HG03280 (cell line): ENCODE results near the gene PLCB1.
A peak's percentile ranks its signal among the peaks of the same experiment; 100 is the strongest.
"Not testable (repeated sequence)": the region's sequence is repeated elsewhere in the genome, so short reads cannot be mapped to it uniquely, and the experiment has no call there.

ENCODE experiments used
- ATAC-seq: cut with Tn5 transposase; IDR thresholded peaks from one replicate; pipeline ENCODE4 v1.9.1; 2021; ENCODE audit warnings: mild to moderate bottlenecking, moderate library complexity; ENCODE audit not compliant: unreplicated experiment

PLCB1 gene

GRCh38 chr20:8131598-8132483 lies at the start of gene PLCB1:
TSS of gene PLCB1 (plus strand) at chr20:8132266. CDS start at chr20:8132652, 386 bp downstream.
- ATAC-seq: peak; percentile 85

- no peak for ATAC-seq
Observed at GRCh38 chr20:8082989-8083388, 49.1 kb upstream of the PLCB1 start.

DNA sequence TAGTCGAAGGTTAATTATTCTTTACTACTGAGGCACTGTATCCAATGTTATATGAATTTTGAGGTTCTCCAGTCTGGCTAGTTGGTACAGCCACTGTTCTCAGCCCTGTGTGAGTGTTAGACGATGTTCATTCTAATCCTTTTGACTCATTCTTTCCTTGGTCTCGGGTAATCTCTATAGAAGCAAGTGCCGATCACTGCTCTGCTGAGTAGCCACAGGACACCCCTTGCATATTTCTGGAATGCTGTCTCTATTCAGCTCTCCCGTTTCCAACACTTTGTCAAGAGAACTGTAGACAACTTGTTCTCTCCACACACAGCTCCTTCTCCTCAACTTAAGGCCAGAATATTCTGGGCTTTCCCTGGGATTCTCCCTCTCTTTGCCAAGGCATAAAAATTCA lies 42.4 kb upstream of the PLCB1 start:
- no peak for ATAC-seq

DNA sequence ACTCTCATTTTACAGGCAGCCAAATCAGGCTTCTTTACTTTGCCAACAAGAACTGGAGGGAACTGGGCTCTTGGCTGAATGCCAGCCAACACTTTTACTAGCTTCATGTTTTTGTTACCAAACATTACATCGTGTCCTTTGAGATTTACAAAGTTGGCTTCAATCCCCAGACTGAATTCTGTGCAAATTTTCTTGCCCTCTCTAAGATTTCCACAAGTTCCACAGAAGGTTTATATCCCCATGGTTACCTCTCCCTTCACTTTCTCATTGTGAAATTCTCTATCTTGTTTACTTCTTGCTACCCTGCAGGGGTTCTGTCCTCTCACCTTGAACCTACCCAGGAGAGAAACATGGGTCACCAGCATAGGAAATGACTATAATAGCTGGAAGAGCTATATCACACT lies 37.6 kb upstream of the PLCB1 start:
- ATAC-seq: no peak

DNA sequence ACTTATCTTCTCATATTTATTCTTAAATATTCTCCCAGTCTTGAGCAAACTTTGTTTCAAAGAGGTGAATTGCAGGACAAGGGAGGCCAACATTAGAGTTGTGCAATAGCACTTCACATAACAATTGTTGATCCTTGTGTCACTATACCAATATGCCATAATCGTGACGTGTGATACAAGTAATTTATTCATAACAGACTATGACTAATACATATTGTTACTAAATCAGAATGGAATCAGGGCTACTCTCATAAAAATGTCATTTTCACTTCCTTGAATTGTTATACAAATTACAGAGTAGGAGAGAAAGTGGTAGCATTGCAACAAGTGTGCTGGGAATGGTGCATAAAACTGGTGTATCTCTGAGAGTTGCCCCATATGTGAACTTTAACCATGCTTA lies 37.2 kb upstream of the PLCB1 start:
- no peak for ATAC-seq

GRCh38 chr20:8095648-8096572 lies 36.2 kb upstream of the PLCB1 start:
- no peak for ATAC-seq

- ATAC-seq: no peak
Observed at GRCh38 chr20:8097307-8097706, 34.8 kb upstream of the PLCB1 start.

DNA sequence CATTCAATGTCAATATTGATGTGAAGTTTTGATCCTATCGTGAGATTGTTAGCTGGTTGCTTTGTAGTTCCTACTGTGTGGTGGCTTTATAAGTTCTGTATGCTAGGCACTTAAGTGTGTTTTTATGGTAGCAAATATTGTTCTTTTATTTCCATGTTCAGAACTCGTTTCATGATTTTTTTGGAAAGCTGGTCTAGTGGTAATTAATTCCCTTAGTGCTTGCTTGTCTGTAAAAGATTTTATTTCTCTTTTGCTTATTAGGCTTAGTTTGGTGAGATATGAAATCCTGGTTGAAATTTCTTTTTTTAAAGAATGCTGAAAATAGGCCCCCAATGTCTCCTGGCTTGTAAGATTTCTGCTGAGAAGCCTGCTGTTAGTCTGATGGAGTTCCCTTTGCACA lies 27.8 kb upstream of the PLCB1 start:
- no peak for ATAC-seq

DNA sequence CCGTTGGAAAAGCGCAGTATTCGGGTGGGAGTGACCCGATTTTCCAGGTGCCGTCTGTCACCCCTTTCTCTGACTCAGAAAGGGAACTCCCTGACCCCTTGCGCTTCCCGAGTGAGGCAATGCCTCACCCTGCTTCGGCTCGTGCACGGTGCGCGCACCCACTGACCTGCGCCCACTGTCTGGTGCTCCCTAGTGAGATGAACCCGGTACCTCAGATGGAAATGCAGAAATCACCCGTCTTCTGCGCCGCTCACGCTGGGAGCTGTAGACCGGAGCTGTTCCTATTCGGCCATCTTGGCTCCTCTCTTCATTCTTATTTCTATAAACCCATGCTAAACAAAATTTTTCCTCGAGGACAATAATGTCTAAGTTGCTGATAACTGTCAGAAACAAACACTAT lies 17.5 kb upstream of the PLCB1 start:
- not testable (repeated sequence) for ATAC-seq

DNA sequence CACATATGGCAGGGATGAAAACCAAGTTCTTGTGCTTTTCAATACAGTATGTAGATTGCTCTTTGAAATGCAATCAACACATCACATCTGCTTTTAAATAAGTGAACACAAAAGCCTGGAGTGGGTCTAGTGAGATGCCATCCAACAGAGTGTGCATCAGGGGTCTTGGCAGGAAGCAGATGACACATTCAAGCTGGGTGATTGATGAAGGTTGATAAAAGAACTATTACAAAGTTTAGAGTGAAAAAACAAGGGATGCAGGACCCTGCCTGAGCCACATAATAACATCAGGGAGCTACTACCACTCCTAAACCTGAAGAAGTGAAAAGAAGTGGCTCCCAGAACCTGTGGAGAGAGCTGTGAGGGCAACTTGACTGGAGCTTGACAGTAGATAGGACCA lies 16.6 kb upstream of the PLCB1 start:
- ATAC-seq: no peak

DNA sequence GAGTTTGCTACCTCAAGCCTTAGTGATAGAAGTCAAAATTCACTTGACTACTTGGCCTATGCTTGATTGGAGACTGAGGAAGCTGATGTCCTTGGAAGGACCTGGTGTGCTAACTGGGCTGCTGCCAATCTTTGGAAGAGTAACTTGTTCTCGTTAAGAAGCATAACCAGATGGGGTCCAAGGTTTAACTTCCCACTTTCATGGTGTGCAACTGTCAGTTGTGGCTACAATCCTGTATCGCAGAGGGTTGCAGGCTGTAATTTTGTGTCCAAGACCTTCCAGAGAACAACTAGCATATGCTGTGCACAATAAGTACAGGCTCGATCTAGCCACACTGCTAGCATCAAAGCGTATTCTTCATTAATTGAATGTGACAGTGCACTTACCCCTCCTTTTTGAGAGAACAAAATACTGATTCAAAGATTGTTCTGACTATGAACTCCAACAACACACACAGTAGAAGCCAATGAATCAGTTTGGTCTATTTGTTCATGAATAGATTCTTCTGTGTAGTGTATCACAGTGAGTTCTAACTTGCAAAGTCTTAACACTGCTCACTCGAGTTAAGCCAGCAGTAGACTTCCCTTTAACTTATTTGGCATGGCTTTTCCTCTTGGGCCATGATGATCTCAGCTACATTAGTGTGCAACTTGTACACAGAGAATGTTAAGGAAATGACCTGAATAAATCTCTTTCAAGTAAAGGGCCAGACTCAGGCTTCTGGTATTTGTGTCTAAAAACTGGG lies 15.8 kb upstream of the PLCB1 start:
- ATAC-seq: no peak

DNA sequence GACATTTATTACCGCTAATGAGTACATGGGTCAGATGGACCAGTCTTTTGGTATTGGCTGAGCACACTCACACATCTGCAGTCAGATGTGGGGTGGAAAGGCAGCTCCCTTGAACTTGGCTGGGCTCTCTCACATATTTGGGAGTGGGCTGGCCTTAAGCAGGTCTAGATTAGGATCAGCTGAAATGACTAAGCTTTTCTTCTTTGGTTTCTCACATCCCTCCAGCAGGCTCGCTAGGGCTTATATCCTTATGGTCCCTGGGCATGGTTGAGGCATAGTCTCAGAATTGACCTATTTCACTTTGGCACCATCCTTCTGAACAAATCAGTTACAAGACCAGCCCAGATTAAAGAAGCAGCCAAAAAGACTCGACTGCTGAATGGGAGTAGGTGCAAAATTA lies 14.4 kb upstream of the PLCB1 start:
- no peak for ATAC-seq

- no peak for ATAC-seq
Observed at GRCh38 chr20:8118039-8118438, 14.0 kb upstream of the PLCB1 start.

DNA sequence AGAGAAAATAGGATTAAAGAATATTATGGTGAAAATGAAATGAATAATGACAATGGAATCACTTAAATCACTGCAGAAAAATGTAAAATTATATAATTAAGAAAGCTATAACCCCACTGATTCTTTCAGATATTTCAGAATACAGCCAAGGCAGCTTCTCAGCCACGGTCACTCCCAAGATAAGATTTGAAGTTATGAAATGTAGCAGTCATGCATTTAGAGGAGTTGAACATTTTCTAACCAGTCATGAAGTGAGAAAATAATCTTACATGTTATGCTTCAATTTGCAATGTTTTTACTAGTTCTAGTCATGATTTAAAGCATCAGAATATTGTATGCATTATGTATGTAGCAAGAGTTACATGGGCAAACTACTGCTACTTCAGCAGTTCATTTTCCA lies 13.3 kb upstream of the PLCB1 start:
- ATAC-seq: no peak

DNA sequence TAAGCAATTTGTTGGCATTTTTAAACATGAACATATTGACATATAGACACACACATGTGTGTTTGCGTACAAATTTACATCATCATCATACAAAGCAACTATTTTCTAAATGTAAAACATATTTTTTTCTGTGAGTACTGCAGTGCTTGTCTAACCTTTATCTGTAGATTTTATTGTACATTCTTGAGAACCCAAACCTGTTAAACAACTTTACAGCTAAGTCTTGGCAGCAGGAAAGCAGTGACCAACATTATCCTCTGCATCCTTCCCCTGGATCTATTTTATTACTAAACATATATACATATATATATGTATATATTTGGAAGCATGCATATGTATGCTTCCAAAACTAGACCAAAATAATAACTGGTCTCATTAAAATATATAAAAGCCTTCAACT lies 10.4 kb upstream of the PLCB1 start:
- ATAC-seq: no peak

DNA sequence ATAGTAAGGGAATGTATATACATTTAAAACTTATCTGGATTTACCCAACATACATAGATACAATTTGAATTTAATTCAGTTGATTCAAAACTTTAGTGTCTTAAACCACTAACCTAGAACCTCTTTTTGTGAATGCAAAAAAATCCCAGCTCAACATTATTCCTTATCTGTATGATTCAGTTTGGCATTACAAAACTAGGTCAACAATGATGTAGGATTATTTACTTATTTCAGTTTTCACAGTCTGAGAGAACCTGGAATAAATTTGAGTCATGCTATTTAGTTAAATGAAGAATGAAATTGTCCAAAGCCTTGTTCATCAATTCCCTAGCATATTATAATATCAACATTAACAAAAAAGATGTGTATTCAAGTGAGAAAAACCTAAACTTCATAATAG lies 7.4 kb upstream of the PLCB1 start:
- no peak for ATAC-seq

- no peak for ATAC-seq
Observed at GRCh38 chr20:8126181-8126580, 5.9 kb upstream of the PLCB1 start.

DNA sequence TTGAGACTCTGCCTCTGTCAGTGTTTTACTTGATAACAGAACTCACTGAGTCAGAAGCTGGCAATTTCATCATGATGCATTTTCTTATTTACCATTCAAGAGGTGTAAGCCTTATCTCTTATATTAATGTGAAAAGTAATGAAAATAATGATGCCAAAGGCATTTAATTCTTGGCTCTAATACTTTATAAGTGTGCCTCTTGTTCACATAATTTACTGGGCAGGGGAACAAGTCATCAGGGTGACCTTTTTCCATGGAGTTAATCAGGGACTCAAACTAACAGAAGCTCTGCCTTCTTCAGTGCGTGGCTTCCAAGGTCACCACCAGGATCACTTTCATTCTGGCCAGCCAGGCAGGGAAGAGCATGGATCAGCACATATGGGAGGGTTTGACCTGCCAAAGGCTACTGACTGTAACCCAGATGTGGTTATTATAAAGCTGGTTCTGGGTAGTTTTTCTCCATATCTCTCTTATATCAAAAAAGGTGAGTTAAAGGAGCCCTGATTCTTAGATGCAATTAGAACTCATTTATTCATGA lies 5.2 kb upstream of the PLCB1 start:
- no peak for ATAC-seq

- ATAC-seq: peak; percentile 43
Observed at GRCh38 chr20:8127553-8128255, 4.4 kb upstream of the PLCB1 start.
